SK-N-SH treated with all-trans-retinoic acid at 6 μM for 48 hours (cell line): Measurements from ENCODE around the gene FRA10AC1.

ENCODE experiments used
- CREB5 ChIP-seq: fragments of 250-450 bp; sonication (Bioruptor Pico); IDR thresholded peaks from 2 replicates; pipeline ENCODE4 v1.5.1; 2020; ENCODE audit warnings: low read depth, mild to moderate bottlenecking, moderate library complexity
- RARB ChIP-seq: fragments of 250-450 bp; sonication (Bioruptor Pico); IDR thresholded peaks from 2 replicates; pipeline ENCODE4 v1.8.0; 2021; ENCODE audit warnings: mild to moderate bottlenecking, moderate library complexity
- TCF4 ChIP-seq: fragments of 250-450 bp; sonication (Bioruptor Pico); IDR thresholded peaks from 2 replicates; pipeline ENCODE4 v1.8.0; 2021; ENCODE audit warnings: mild to moderate bottlenecking, moderate library complexity, borderline replicate concordance
- TOX ChIP-seq: fragments of 250-450 bp; sonication (Bioruptor Pico); IDR thresholded peaks from 2 replicates; pipeline ENCODE4 v1.8.0; 2021; ENCODE audit warnings: mild to moderate bottlenecking, moderate library complexity, borderline replicate concordance
- ZFP3 ChIP-seq: fragments of 250-450 bp; sonication (Bioruptor Pico); IDR thresholded peaks from 2 replicates; pipeline ENCODE4 v1.5.0; 2020; ENCODE audit warnings: mild to moderate bottlenecking, moderate library complexity
- ZFP30 ChIP-seq: fragments of 450-650 bp; formaldehyde crosslinking; IDR thresholded peaks from 2 replicates; pipeline ENCODE4 v1.5.0; 2022; ENCODE audit warnings: mild to moderate bottlenecking, moderate library complexity
- TF ChIP-seq, protein P1 (sequence below): fragments of 250-450 bp; sonication (Bioruptor Pico); IDR thresholded peaks from 2 replicates; pipeline ENCODE4 v1.8.0; 2020; ENCODE audit warnings: mild to moderate bottlenecking, moderate library complexity, borderline replicate concordance

- no peak for TF ChIP-seq TOX (CRISPR knock-in tag)
- TF ChIP-seq TCF4 (CRISPR knock-in tag): no peak
- no peak for TF ChIP-seq CREB5
- TF ChIP-seq RARB (CRISPR knock-in tag): no peak
- TF ChIP-seq, protein P1, sequence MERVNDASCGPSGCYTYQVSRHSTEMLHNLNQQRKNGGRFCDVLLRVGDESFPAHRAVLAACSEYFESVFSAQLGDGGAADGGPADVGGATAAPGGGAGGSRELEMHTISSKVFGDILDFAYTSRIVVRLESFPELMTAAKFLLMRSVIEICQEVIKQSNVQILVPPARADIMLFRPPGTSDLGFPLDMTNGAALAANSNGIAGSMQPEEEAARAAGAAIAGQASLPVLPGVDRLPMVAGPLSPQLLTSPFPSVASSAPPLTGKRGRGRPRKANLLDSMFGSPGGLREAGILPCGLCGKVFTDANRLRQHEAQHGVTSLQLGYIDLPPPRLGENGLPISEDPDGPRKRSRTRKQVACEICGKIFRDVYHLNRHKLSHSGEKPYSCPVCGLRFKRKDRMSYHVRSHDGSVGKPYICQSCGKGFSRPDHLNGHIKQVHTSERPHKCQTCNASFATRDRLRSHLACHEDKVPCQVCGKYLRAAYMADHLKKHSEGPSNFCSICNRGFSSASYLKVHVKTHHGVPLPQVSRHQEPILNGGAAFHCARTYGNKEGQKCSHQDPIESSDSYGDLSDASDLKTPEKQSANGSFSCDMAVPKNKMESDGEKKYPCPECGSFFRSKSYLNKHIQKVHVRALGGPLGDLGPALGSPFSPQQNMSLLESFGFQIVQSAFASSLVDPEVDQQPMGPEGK (CRISPR knock-in tag): no peak
- TF ChIP-seq ZFP30 (CRISPR knock-in tag): no peak
- TF ChIP-seq ZFP3 (CRISPR knock-in tag): no peak
Observed at GRCh38 chr10:93742633-93743349, 40.4 kb upstream of the FRA10AC1 start.
